ENCODE data around the gene PPP6R1.

Gene PPP6R1

GRCh38 chr19:55266840-55267239, 8.0 kb upstream of the PPP6R1 start:
- no peak overlapping the region for H3K4me3 ChIP-seq (ENCODE audit: control insufficient read depth, low read depth, low read length)
- DNase-seq (ENCODE audit: low read depth), result no peak
- TF ChIP-seq, protein P1, sequence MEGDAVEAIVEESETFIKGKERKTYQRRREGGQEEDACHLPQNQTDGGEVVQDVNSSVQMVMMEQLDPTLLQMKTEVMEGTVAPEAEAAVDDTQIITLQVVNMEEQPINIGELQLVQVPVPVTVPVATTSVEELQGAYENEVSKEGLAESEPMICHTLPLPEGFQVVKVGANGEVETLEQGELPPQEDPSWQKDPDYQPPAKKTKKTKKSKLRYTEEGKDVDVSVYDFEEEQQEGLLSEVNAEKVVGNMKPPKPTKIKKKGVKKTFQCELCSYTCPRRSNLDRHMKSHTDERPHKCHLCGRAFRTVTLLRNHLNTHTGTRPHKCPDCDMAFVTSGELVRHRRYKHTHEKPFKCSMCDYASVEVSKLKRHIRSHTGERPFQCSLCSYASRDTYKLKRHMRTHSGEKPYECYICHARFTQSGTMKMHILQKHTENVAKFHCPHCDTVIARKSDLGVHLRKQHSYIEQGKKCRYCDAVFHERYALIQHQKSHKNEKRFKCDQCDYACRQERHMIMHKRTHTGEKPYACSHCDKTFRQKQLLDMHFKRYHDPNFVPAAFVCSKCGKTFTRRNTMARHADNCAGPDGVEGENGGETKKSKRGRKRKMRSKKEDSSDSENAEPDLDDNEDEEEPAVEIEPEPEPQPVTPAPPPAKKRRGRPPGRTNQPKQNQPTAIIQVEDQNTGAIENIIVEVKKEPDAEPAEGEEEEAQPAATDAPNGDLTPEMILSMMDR (IDR thresholded peaks at IDR 0.05; ENCODE audit: control insufficient read depth, insufficient read depth, low read depth, low read length, missing control alignments), result no peak

- DNase-seq (ENCODE audit: low read depth), result no peak
- TF ChIP-seq, protein P1 (IDR thresholded peaks at IDR 0.05; ENCODE audit: control insufficient read depth, insufficient read depth, low read depth, low read length, missing control alignments), result no peak
- H3K4me3 ChIP-seq (ENCODE audit: control insufficient read depth, low read depth, low read length), result no peak overlapping the region
Observed at GRCh38 chr19:55266404-55266803, 7.6 kb upstream of the PPP6R1 start.

DNA sequence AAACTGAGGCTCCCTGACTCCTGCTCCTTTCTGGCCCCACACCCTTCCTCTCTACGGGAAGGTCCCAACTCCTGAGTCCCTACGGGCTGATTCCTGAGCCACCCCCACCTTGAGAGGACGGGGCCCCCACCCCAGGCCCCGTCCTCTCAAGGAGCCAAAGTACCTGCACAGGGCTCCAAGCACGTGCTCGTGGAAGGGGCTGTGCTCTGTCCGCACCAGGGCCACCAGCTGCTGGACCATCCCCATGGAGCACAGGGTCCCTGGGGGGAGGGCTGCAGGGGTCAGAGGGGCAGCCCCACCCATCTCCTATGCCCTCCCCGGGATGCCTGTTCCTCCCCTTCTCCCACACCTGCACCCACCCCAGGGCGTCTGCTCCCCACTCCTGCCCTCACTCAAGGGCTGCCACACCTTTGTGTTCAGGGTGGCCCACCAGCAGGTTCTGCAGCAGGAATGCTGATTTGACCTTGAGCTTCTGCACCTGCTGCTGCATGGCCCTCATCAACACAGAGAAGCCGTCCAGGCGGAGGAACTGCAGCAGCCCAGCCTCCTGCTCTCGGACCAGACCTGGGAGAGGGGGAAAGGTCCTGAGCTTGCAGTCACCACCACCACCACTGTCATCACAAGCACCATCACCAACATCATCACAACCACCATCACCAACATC, 7.0 kb upstream of the PPP6R1 start:
- H3K4me3 ChIP-seq (ENCODE audit: control insufficient read depth, low read depth, low read length), result no peak overlapping the region
- TF ChIP-seq, protein P1 (IDR thresholded peaks at IDR 0.05; ENCODE audit: control insufficient read depth, insufficient read depth, low read depth, low read length, missing control alignments), result no peak
- DNase-seq (ENCODE audit: low read depth), result no peak

- H3K4me3 ChIP-seq (ENCODE audit: control insufficient read depth, low read depth, low read length), result no peak overlapping the region
- DNase-seq (ENCODE audit: low read depth), result no peak
- TF ChIP-seq, protein P1 (IDR thresholded peaks at IDR 0.05; ENCODE audit: control insufficient read depth, insufficient read depth, low read depth, low read length, missing control alignments), result no peak
Observed at GRCh38 chr19:55265173-55265572, 6.4 kb upstream of the PPP6R1 start.

GRCh38 chr19:55264531-55264930, 5.7 kb upstream of the PPP6R1 start:
- TF ChIP-seq, protein P1 (IDR thresholded peaks at IDR 0.05; ENCODE audit: control insufficient read depth, insufficient read depth, low read depth, low read length, missing control alignments), result no peak
- DNase-seq (ENCODE audit: low read depth), result no peak
- no peak overlapping the region for H3K4me3 ChIP-seq (ENCODE audit: control insufficient read depth, low read depth, low read length)

DNA sequence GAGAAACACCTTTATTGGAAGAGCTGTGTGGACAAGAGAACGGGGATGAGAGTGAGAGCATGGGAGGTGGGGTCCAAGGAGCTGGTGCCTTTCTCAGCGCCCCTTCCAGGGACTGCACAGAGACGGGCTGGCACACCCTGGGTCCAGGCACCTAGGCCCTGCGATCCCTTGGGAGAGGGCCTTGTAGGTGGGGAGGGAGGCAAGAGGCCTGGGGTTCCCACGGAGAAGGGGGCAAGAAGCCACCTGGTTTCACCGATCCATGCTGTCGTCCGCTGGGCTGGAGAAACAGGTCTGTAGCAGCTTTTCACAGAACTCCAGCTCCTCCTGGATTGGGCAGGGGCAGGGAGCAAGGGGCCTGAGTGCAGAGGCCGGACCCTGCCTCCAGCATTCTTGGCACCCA, 3.5 kb upstream of the PPP6R1 start:
- TF ChIP-seq, protein P1 (IDR thresholded peaks at IDR 0.05; ENCODE audit: control insufficient read depth, insufficient read depth, low read depth, low read length, missing control alignments), result no peak
- no peak for DNase-seq (ENCODE audit: low read depth)
- no peak overlapping the region for H3K4me3 ChIP-seq (ENCODE audit: control insufficient read depth, low read depth, low read length)

Measured in AG09309 (cell line).